Nephron progenitor cell (in vitro differentiated cells): Measurements from ENCODE around the gene MTRR.

Experiments used
- DNase-seq: peaks from one replicate; pipeline ENCODE4 v3.0.0; 2021
- H3K27ac Mint-ChIP-seq: 2 replicates; pipeline ENCODE4 v1.8.0; 2021; ENCODE audit warnings: mild to moderate bottlenecking, moderate library complexity, mixed read lengths
- H3K27me3 Mint-ChIP-seq: 2 replicates; pipeline ENCODE4 v1.8.0; 2021; ENCODE audit warnings: mild to moderate bottlenecking, low read depth, mixed read lengths; ENCODE audit not compliant: poor library complexity
- H3K36me3 Mint-ChIP-seq: 2 replicates; pipeline ENCODE4 v1.8.0; 2021; ENCODE audit warnings: low read depth, mixed read lengths
- H3K4me1 Mint-ChIP-seq: 2 replicates; pipeline ENCODE4 v1.8.0; 2021; ENCODE audit warnings: mixed read lengths
- H3K4me3 Mint-ChIP-seq: 2 replicates; pipeline ENCODE4 v1.8.0; 2021; ENCODE audit warnings: mild to moderate bottlenecking, moderate library complexity, mixed read lengths
- H3K9me3 Mint-ChIP-seq: 2 replicates; pipeline ENCODE4 v1.8.0; 2021; ENCODE audit warnings: mild to moderate bottlenecking, moderate library complexity, mixed read lengths
- CTCF ChIP-seq: fragments of 200-600 bp; sonication (generic); IDR thresholded peaks from 2 replicates; pipeline ENCODE4 v1.5.0; 2021; ENCODE audit warnings: antibody characterized with exemption

The MTRR gene

GRCh38 chr5:7930011-7930410, 61.1 kb downstream of the MTRR start:
- DNase-seq, result no peak
- no peak overlapping the region for H3K27ac Mint-ChIP-seq
- H3K27me3 Mint-ChIP-seq, result peaks cover 15% of the 10 kb centered on the region
- no peak overlapping the region for H3K4me3 Mint-ChIP-seq
- no peaks in the 10 kb centered on the region for H3K36me3 Mint-ChIP-seq
- H3K4me1 Mint-ChIP-seq, result peaks cover 6% of the 10 kb centered on the region
- H3K9me3 Mint-ChIP-seq, result peaks cover 10% of the 10 kb centered on the region
- no peak for TF ChIP-seq CTCF

- no peaks in the 10 kb centered on the region for H3K4me1 Mint-ChIP-seq
- H3K4me3 Mint-ChIP-seq, result no peak overlapping the region
- H3K27me3 Mint-ChIP-seq, result peaks cover 12% of the 10 kb centered on the region
- no peak overlapping the region for H3K27ac Mint-ChIP-seq
- TF ChIP-seq CTCF, result no peak
- DNase-seq, result no peak
- no peaks in the 10 kb centered on the region for H3K9me3 Mint-ChIP-seq
- no peaks in the 10 kb centered on the region for H3K36me3 Mint-ChIP-seq
Observed at GRCh38 chr5:7941692-7942091, 72.7 kb downstream of the MTRR start.

GRCh38 chr5:7947301-7947700, 78.4 kb downstream of the MTRR start:
- H3K36me3 Mint-ChIP-seq, result no peaks in the 10 kb centered on the region
- no peak overlapping the region for H3K4me3 Mint-ChIP-seq
- no peak for TF ChIP-seq CTCF
- no peaks in the 10 kb centered on the region for H3K9me3 Mint-ChIP-seq
- no peak overlapping the region for H3K27ac Mint-ChIP-seq
- no peak for DNase-seq
- peaks cover 8% of the 10 kb centered on the region for H3K27me3 Mint-ChIP-seq
- H3K4me1 Mint-ChIP-seq, result no peaks in the 10 kb centered on the region
